ENCODE data around the gene GRM8.
"Not testable (repeated sequence)": the region's sequence is repeated elsewhere in the genome, so short reads cannot be mapped to it uniquely, and the experiment has no call there.

The GRM8 gene

GRCh38 chr7:126931581-126931980 is 321.2 kb downstream of the GRM8 start:
- Histone ChIP-seq H3K4me1 (ENCODE audit: control insufficient read depth, insufficient read depth, low read length) (no peaks in the 10 kb centered on the region), H3K27ac (ENCODE audit: extremely low read depth, low read depth, low read length) (no peak overlapping the region), H3K9me3 (ENCODE audit: control insufficient read depth, insufficient read depth, low read depth, low read length) (no peaks in the 10 kb centered on the region), H3K36me3 (ENCODE audit: control insufficient read depth in 2 of 2, insufficient read depth in 1 of 2, low read length in 2 of 2) (no peaks in the 10 kb centered on the region), H3K4me3 (ENCODE audit: low read depth, low read length) (no peak overlapping the region)
- ChIA-PET POLR2A (no interaction called here), CTCF (no interaction called here)
- TF ChIP-seq ZNF10 (tag by site-specific recombination; IDR thresholded peaks at IDR 0.05) (no peak), ZBTB26 (tag by site-specific recombination; optimal IDR thresholded peaks at IDR 0.05) (no peak), ZNF544 (tag by site-specific recombination; IDR thresholded peaks at IDR 0.05) (no peak), ZNF791 (tag by site-specific recombination; IDR thresholded peaks at IDR 0.05) (no peak), HOXC10 (CRISPR knock-in tag; IDR thresholded peaks at IDR 0.05) (no peak), ZNF529 (tag by site-specific recombination; IDR thresholded peaks at IDR 0.05; ENCODE audit: insufficient replicate concordance) (no peak)
- TF ChIP-seq, protein P1, sequence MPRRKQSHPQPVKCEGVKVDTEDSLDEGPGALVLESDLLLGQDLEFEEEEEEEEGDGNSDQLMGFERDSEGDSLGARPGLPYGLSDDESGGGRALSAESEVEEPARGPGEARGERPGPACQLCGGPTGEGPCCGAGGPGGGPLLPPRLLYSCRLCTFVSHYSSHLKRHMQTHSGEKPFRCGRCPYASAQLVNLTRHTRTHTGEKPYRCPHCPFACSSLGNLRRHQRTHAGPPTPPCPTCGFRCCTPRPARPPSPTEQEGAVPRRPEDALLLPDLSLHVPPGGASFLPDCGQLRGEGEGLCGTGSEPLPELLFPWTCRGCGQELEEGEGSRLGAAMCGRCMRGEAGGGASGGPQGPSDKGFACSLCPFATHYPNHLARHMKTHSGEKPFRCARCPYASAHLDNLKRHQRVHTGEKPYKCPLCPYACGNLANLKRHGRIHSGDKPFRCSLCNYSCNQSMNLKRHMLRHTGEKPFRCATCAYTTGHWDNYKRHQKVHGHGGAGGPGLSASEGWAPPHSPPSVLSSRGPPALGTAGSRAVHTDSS (tag by site-specific recombination; IDR thresholded peaks at IDR 0.05): no peak

DNA sequence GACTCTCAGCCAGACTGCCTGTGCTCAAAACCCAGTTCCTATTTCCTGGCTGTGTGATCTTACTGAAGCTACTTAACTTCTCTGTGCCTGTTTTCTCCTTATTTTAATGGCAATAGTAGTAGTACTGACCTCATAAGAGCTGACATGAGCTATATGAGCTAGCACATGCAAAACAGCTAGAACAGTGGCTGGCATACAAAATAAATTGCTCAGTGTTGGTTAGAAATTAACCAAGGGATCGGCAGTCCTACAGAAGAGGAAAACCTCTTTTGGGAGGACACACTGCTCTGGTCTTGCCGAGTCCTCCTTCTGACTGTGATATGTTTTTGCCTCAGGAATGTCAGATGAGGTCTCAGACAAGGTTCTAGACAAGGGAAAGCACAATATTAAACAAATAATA is 322.6 kb downstream of the GRM8 start:
- H3K4me3 ChIP-seq (ENCODE audit: low read depth, low read length): no peak overlapping the region
- no peak for TF ChIP-seq ZBTB20 (tag by site-specific recombination; IDR thresholded peaks at IDR 0.05)
- no peak for TF ChIP-seq ZNF48 (tag by site-specific recombination; IDR thresholded peaks at IDR 0.05)
- no peak for TF ChIP-seq ZNF555 (tag by site-specific recombination; conservative IDR thresholded peaks at IDR 0.05)
- TF ChIP-seq ZNF404 (tag by site-specific recombination; IDR thresholded peaks at IDR 0.05): no peak
- TF ChIP-seq HOXC10 (CRISPR knock-in tag; IDR thresholded peaks at IDR 0.05): no peak
- TF ChIP-seq ZBTB26 (tag by site-specific recombination; optimal IDR thresholded peaks at IDR 0.05): no peak
- no peak for TF ChIP-seq ZNF23 (tag by site-specific recombination; IDR thresholded peaks at IDR 0.05; ENCODE audit: borderline replicate concordance)
- TF ChIP-seq ZNF664 (tag by site-specific recombination; IDR thresholded peaks at IDR 0.05): no peak
- no peak for TF ChIP-seq MZF1 (tag by site-specific recombination; IDR thresholded peaks at IDR 0.05; ENCODE audit: borderline replicate concordance)
- TF ChIP-seq GLI4 (tag by site-specific recombination; IDR thresholded peaks at IDR 0.05): no peak
- H3K4me1 ChIP-seq (ENCODE audit: control insufficient read depth, insufficient read depth, low read length): no peaks in the 10 kb centered on the region
- no peaks in the 10 kb centered on the region for H3K9me3 ChIP-seq (ENCODE audit: control insufficient read depth, insufficient read depth, low read depth, low read length)
- no peaks in the 10 kb centered on the region for H3K36me3 ChIP-seq (ENCODE audit: control insufficient read depth in 2 of 2, insufficient read depth in 1 of 2, low read length in 2 of 2)
- CTCF ChIA-PET: no interaction called here
- POLR2A ChIA-PET: no interaction called here
- H3K27ac ChIP-seq (ENCODE audit: extremely low read depth, low read depth, low read length): no peak overlapping the region

DNA sequence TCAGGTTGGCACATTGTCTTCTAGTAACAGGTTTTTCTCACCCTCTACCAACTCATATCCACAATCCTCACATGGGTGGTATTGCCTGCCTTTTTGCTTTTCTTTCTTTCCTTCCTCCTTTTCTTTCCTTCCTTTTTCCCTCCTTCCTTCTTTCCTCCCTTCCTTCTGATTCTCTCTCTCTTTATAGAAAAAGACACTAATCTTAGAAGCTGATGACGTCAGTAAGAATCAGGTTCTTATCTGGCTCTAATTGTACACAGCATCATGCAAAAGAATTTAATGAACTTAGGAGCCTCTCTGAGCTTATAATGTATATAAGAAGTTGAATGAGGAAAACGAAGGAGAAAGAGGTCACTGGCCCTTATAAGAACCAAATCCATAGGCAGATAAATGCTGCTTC is 328.3 kb downstream of the GRM8 start:
- ChIA-PET CTCF (no interaction called here), POLR2A (no interaction called here)
- no peak for TF ChIP-seq ZNF791 (tag by site-specific recombination; IDR thresholded peaks at IDR 0.05)
- TF ChIP-seq, protein P2, sequence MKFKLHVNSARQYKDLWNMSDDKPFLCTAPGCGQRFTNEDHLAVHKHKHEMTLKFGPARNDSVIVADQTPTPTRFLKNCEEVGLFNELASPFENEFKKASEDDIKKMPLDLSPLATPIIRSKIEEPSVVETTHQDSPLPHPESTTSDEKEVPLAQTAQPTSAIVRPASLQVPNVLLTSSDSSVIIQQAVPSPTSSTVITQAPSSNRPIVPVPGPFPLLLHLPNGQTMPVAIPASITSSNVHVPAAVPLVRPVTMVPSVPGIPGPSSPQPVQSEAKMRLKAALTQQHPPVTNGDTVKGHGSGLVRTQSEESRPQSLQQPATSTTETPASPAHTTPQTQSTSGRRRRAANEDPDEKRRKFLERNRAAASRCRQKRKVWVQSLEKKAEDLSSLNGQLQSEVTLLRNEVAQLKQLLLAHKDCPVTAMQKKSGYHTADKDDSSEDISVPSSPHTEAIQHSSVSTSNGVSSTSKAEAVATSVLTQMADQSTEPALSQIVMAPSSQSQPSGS (tag by site-specific recombination; IDR thresholded peaks at IDR 0.05; ENCODE audit: low read depth): peak; percentile 50; the same call in 1 of the 2 replicates

DNA sequence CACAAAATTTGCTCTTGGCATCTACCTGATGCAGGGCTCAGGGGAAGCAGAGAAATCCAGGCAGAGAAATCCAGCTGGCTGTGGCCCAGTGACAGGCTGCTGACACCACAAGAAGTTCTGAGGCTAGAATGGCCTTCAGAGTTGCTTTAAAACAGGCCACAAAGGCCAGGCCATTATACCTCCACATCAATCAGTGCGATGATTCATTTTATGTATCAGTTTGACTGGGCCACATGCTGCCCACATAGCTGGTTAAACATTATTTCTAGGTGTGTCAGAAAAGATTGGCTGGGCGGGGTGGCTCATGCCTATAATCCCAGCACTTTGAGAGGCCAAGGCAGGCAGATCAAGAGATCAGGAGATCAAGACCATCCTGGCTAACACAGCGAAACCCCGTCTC is 341.1 kb downstream of the GRM8 start:
- CTCF ChIA-PET: interaction anchor here (0.6 kb wide), 1 partner anchor 213 kb away, joined by 3 read pairs; no protein-coding TSS in a partner anchor
- POLR2A ChIA-PET; H3K4me1 ChIP-seq (ENCODE audit: control insufficient read depth, insufficient read depth, low read length): not testable (repeated sequence)

More for the DNA sequence above, 328.3 kb downstream of the GRM8 start:
- H3K36me3 ChIP-seq (ENCODE audit: control insufficient read depth in 2 of 2, insufficient read depth in 1 of 2, low read length in 2 of 2): no peaks in the 10 kb centered on the region
- no peaks in the 10 kb centered on the region for H3K9me3 ChIP-seq (ENCODE audit: control insufficient read depth, insufficient read depth, low read depth, low read length)
- H3K27ac ChIP-seq (ENCODE audit: extremely low read depth, low read depth, low read length): no peak overlapping the region
- H3K4me3 ChIP-seq (ENCODE audit: low read depth, low read length): no peak overlapping the region
- H3K4me1 ChIP-seq (ENCODE audit: control insufficient read depth, insufficient read depth, low read length): no peaks in the 10 kb centered on the region

GRCh38 chr7:126908564-126908963 is 344.2 kb downstream of the GRM8 start:
- H3K27ac ChIP-seq (ENCODE audit: extremely low read depth, low read depth, low read length); H3K4me3 ChIP-seq (ENCODE audit: low read depth, low read length); H3K4me1 ChIP-seq (ENCODE audit: control insufficient read depth, insufficient read depth, low read length); H3K36me3 ChIP-seq (ENCODE audit: control insufficient read depth in 2 of 2, insufficient read depth in 1 of 2, low read length in 2 of 2); POLR2A ChIA-PET; H3K9me3 ChIP-seq (ENCODE audit: control insufficient read depth, insufficient read depth, low read depth, low read length): not testable (repeated sequence)
- CTCF ChIA-PET: interaction anchor here (0.7 kb wide), 1 partner anchor 347 kb away, joined by 3 read pairs; no protein-coding TSS in a partner anchor

More for the DNA sequence above, 341.1 kb downstream of the GRM8 start:
- not testable (repeated sequence) for H3K27ac ChIP-seq (ENCODE audit: extremely low read depth, low read depth, low read length); H3K36me3 ChIP-seq (ENCODE audit: control insufficient read depth in 2 of 2, insufficient read depth in 1 of 2, low read length in 2 of 2); H3K9me3 ChIP-seq (ENCODE audit: control insufficient read depth, insufficient read depth, low read depth, low read length); H3K4me3 ChIP-seq (ENCODE audit: low read depth, low read length)

DNA sequence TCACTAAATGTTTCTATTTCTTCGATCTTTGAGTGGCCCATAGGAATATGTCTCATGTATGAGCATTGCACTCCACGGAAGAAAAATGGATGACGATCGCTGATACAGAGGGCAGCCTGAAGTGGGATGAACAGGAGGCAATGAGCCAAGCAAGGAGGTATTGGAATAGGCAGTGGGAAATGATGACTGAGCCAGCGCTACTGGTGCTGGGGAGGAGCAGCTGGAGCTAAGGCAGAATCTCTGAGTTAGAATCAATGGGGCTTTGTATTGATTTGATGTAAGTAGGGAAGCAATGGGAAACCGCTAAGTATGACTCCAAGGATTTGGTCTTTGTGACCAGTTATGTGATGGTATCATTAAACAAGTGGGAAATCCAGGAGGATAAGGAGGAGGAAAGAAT is 345.1 kb downstream of the GRM8 start:
- CTCF ChIA-PET; H3K36me3 ChIP-seq (ENCODE audit: control insufficient read depth in 2 of 2, insufficient read depth in 1 of 2, low read length in 2 of 2); H3K27ac ChIP-seq (ENCODE audit: extremely low read depth, low read depth, low read length); POLR2A ChIA-PET; H3K4me1 ChIP-seq (ENCODE audit: control insufficient read depth, insufficient read depth, low read length); H3K4me3 ChIP-seq (ENCODE audit: low read depth, low read length); H3K9me3 ChIP-seq (ENCODE audit: control insufficient read depth, insufficient read depth, low read depth, low read length): not testable (repeated sequence)
